Mammary epithelial cell (primary cell): ENCODE results near the gene PRKN.

Experiments
- EZH2 ChIP-seq: IDR thresholded peaks from 2 replicates; pipeline ENCODE4 v1.6.1; 2012; ENCODE audit warnings: low read length, inconsistent platforms, borderline replicate concordance
- TF ChIP-seq, protein P1 (sequence below), 2 donors: IDR thresholded peaks in 1 of 2; conservative IDR thresholded peaks in 1 of 2; 2 replicates each; pipeline ENCODE4 v1.5.1; 2011 to 2012; ENCODE audit warnings: inconsistent platforms in 2 of 2, low read length in 2 of 2, mild to moderate bottlenecking in 2 of 2, control low read depth in 1 of 2, low read depth in 1 of 2; ENCODE audit not compliant: insufficient read depth in 1 of 2; ENCODE audit errors: extremely low read depth in 1 of 2

DNA sequence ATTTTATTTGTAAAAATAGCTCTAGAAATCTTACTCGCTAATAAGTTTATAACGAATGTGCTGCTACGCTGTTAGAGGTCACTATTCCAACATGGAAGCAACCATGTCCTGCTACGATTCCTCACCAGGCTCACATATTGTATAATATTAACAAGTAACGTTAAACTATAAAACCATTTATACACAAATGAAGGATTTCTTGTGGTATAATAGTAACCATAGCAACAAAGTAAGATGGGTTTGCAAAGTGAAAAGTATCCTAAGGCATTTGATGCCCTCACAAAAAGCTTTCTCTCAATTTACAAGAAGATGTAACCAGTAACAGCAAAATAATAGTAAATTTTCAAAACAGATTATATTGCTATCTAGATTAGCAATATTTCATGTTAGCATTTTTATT lies 117.2 kb downstream of the PRKN start:
- TF ChIP-seq, protein P1, sequence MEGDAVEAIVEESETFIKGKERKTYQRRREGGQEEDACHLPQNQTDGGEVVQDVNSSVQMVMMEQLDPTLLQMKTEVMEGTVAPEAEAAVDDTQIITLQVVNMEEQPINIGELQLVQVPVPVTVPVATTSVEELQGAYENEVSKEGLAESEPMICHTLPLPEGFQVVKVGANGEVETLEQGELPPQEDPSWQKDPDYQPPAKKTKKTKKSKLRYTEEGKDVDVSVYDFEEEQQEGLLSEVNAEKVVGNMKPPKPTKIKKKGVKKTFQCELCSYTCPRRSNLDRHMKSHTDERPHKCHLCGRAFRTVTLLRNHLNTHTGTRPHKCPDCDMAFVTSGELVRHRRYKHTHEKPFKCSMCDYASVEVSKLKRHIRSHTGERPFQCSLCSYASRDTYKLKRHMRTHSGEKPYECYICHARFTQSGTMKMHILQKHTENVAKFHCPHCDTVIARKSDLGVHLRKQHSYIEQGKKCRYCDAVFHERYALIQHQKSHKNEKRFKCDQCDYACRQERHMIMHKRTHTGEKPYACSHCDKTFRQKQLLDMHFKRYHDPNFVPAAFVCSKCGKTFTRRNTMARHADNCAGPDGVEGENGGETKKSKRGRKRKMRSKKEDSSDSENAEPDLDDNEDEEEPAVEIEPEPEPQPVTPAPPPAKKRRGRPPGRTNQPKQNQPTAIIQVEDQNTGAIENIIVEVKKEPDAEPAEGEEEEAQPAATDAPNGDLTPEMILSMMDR (conservative IDR thresholded peaks at IDR 0.05 in 1 of 2, IDR thresholded peaks at IDR 0.05 in 1 of 2; ENCODE audit: extremely low read depth in 1 of 2, insufficient read depth in 1 of 2, low read depth in 1 of 2, low read length in 2 of 2), result no peak
- TF ChIP-seq EZH2, result no peak
